ENCODE measurements around the gene LEO1. TPM values are rescaled to one million over a fixed set of nuclear protein-coding genes. Genes with fewer than 3 reads are reported as not detected.

LEO1 gene
- total and polyA plus RNA-seq, 10 of the 15 experiments (the other 5 are each of a cell fraction or from before 2014, with no cell fraction given): 13.6 to 50.6 (median 32.4) TPM

DNA sequence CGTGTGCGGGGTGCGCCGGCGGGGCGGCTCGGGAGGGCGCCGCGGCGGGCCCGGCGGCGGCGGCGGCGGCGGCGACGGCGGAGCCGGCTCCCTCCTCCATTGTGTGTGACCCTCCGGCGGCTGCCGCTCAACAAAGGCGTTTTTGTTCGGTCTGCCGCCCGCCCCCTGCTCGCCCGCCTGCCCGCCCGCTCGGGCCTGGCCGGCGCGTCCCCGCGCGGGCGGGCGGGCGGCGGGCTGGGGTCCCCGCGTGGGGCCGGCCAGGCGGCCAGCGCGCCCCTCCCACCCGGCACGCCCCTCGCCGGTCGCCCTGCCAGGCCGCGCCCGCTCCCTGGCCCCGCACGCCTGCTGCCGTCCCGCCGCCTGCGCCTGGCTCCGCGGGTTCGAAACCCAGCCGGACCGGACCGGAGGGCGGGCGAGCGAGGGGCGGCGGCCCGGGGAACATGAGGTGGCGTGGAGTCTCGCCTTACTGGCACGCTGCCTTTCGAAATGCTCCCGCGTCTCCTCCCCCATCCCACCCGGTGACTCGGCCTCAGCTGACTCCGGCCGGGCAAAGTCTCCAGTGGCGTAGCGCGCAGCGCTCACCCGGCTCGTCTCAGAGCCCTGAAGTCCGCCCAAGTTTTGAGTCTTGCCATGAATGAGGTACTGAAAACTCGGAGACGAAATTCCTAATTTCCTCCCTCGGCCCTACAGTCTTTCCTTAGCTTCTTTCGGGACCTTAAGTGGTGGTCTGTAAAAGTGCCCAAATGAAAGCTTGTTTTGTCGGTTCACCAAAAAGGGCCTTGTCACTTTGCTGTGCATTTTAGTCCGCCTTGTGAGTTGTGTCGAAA, 48.0 kb upstream of the LEO1 start (continued):
- TF ChIP-seq SMC3 (IDR thresholded peaks at IDR 0.05; ENCODE audit: borderline replicate concordance, low read length) (no peak), MTA3 (IDR thresholded peaks at IDR 0.05; ENCODE audit: borderline replicate concordance, low read length) (no peak), BMI1 (IDR thresholded peaks at IDR 0.05; ENCODE audit: borderline replicate concordance) (no peak), WRNIP1 (IDR thresholded peaks at IDR 0.05; ENCODE audit: borderline replicate concordance, low read depth, low read length) (no peak), SRF (IDR thresholded peaks at IDR 0.05; ENCODE audit: low read depth in 2 of 2, low read length in 2 of 2) (no peak), MTA2 (IDR thresholded peaks at IDR 0.05; ENCODE audit: low read depth) (no peak), NBN (IDR thresholded peaks at IDR 0.05) (0 out of 2 replicates have a peak, but pooled peaks have one; percentile 38), IRF4 (IDR thresholded peaks at IDR 0.05; ENCODE audit: low read depth, low read length) (no peak), BHLHE40 (IDR thresholded peaks at IDR 0.05; ENCODE audit: borderline replicate concordance in 1 of 2, low read depth in 2 of 2, low read length in 1 of 2) (peak; percentile 37 to 82; a peak in 2 of 4 replicates), CHD4 (IDR thresholded peaks at IDR 0.05) (no peak), CBFB (IDR thresholded peaks at IDR 0.05; ENCODE audit: low read depth) (no peak), ESRRA (IDR thresholded peaks at IDR 0.05; ENCODE audit: low read length) (no peak), RFX5 (IDR thresholded peaks at IDR 0.05; ENCODE audit: low read depth, low read length) (no peak), ZNF217 (IDR thresholded peaks at IDR 0.05) (peak; percentile 54; the same call in 1 of the 2 replicates)
- TF ChIP-seq, protein P1, sequence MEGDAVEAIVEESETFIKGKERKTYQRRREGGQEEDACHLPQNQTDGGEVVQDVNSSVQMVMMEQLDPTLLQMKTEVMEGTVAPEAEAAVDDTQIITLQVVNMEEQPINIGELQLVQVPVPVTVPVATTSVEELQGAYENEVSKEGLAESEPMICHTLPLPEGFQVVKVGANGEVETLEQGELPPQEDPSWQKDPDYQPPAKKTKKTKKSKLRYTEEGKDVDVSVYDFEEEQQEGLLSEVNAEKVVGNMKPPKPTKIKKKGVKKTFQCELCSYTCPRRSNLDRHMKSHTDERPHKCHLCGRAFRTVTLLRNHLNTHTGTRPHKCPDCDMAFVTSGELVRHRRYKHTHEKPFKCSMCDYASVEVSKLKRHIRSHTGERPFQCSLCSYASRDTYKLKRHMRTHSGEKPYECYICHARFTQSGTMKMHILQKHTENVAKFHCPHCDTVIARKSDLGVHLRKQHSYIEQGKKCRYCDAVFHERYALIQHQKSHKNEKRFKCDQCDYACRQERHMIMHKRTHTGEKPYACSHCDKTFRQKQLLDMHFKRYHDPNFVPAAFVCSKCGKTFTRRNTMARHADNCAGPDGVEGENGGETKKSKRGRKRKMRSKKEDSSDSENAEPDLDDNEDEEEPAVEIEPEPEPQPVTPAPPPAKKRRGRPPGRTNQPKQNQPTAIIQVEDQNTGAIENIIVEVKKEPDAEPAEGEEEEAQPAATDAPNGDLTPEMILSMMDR (IDR thresholded peaks at IDR 0.05 in 2 of 3, conservative IDR thresholded peaks at IDR 0.05 in 1 of 3; ENCODE audit: control insufficient read depth in 2 of 3, extremely low read depth in 1 of 3, insufficient read depth in 1 of 3, low read depth in 3 of 3, low read length in 3 of 3): no peak
- TF ChIP-seq, protein P2, sequence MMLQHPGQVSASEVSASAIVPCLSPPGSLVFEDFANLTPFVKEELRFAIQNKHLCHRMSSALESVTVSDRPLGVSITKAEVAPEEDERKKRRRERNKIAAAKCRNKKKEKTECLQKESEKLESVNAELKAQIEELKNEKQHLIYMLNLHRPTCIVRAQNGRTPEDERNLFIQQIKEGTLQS (IDR thresholded peaks at IDR 0.05; ENCODE audit: borderline replicate concordance, extremely low read depth, low read depth, low read length): no peak
- TF ChIP-seq, protein P3, sequence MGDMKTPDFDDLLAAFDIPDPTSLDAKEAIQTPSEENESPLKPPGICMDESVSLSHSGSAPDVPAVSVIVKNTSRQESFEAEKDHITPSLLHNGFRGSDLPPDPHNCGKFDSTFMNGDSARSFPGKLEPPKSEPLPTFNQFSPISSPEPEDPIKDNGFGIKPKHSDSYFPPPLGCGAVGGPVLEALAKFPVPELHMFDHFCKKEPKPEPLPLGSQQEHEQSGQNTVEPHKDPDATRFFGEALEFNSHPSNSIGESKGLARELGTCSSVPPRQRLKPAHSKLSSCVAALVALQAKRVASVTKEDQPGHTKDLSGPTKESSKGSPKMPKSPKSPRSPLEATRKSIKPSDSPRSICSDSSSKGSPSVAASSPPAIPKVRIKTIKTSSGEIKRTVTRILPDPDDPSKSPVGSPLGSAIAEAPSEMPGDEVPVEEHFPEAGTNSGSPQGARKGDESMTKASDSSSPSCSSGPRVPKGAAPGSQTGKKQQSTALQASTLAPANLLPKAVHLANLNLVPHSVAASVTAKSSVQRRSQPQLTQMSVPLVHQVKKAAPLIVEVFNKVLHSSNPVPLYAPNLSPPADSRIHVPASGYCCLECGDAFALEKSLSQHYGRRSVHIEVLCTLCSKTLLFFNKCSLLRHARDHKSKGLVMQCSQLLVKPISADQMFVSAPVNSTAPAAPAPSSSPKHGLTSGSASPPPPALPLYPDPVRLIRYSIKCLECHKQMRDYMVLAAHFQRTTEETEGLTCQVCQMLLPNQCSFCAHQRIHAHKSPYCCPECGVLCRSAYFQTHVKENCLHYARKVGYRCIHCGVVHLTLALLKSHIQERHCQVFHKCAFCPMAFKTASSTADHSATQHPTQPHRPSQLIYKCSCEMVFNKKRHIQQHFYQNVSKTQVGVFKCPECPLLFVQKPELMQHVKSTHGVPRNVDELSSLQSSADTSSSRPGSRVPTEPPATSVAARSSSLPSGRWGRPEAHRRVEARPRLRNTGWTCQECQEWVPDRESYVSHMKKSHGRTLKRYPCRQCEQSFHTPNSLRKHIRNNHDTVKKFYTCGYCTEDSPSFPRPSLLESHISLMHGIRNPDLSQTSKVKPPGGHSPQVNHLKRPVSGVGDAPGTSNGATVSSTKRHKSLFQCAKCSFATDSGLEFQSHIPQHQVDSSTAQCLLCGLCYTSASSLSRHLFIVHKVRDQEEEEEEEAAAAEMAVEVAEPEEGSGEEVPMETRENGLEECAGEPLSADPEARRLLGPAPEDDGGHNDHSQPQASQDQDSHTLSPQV (IDR thresholded peaks at IDR 0.05): no peak
- TF ChIP-seq, protein P4, sequence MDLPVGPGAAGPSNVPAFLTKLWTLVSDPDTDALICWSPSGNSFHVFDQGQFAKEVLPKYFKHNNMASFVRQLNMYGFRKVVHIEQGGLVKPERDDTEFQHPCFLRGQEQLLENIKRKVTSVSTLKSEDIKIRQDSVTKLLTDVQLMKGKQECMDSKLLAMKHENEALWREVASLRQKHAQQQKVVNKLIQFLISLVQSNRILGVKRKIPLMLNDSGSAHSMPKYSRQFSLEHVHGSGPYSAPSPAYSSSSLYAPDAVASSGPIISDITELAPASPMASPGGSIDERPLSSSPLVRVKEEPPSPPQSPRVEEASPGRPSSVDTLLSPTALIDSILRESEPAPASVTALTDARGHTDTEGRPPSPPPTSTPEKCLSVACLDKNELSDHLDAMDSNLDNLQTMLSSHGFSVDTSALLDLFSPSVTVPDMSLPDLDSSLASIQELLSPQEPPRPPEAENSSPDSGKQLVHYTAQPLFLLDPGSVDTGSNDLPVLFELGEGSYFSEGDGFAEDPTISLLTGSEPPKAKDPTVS (IDR thresholded peaks at IDR 0.05; ENCODE audit: low read depth, low read length): no peak
